Liver (tissue), 3 donors: ENCODE results near the gene NBEAL1.
A peak's percentile ranks its signal among the peaks of the same experiment; 100 is the strongest.

Source experiments
- CTCF ChIP-seq: fragments of 150-350 bp; IDR thresholded peaks from 2 replicates; pipeline ENCODE4 v1.5.1; 2017; ENCODE audit warnings: improper control_type of control experiment, low read depth, low read length; ENCODE audit not compliant: missing input control
- EGR1 ChIP-seq, 2 donors: IDR thresholded peaks; 2 replicates each; pipeline ENCODE4 v1.6.1; 2016 to 2018; ENCODE audit warnings: antibody characterized with exemption in 2 of 2, low read depth in 2 of 2
- FOXA1 ChIP-seq: IDR thresholded peaks from 2 replicates; pipeline ENCODE4 v1.6.1; 2016; ENCODE audit warnings: antibody characterized with exemption
- MAX ChIP-seq: IDR thresholded peaks from 2 replicates; pipeline ENCODE4 v1.6.1; 2016; ENCODE audit warnings: antibody characterized with exemption
- RAD21 ChIP-seq, 2 donors: IDR thresholded peaks; 2 replicates each; pipeline ENCODE4 v1.6.1; 2016; ENCODE audit warnings: antibody characterized with exemption in 2 of 2, mild to moderate bottlenecking in 2 of 2
- RXRA ChIP-seq, 2 donors: IDR thresholded peaks; 2 replicates each; pipeline ENCODE4 v1.6.1; 2017 to 2018; ENCODE audit warnings: antibody characterized with exemption in 2 of 2, mild to moderate bottlenecking in 1 of 2
- TAF1 ChIP-seq: conservative IDR thresholded peaks from 2 replicates; pipeline ENCODE4 v1.6.1; 2016; ENCODE audit warnings: antibody characterized with exemption, mild to moderate bottlenecking
- YY1 ChIP-seq: IDR thresholded peaks from 2 replicates; pipeline ENCODE4 v1.6.1; 2016; ENCODE audit warnings: antibody characterized with exemption, mild to moderate bottlenecking
- TF ChIP-seq, protein P1 (sequence below): IDR thresholded peaks from 2 replicates; pipeline ENCODE4 v1.6.1; 2016; ENCODE audit warnings: antibody characterized with exemption, mild to moderate bottlenecking
- donor health status: healthy.
- donor health status: healthy.

DNA sequence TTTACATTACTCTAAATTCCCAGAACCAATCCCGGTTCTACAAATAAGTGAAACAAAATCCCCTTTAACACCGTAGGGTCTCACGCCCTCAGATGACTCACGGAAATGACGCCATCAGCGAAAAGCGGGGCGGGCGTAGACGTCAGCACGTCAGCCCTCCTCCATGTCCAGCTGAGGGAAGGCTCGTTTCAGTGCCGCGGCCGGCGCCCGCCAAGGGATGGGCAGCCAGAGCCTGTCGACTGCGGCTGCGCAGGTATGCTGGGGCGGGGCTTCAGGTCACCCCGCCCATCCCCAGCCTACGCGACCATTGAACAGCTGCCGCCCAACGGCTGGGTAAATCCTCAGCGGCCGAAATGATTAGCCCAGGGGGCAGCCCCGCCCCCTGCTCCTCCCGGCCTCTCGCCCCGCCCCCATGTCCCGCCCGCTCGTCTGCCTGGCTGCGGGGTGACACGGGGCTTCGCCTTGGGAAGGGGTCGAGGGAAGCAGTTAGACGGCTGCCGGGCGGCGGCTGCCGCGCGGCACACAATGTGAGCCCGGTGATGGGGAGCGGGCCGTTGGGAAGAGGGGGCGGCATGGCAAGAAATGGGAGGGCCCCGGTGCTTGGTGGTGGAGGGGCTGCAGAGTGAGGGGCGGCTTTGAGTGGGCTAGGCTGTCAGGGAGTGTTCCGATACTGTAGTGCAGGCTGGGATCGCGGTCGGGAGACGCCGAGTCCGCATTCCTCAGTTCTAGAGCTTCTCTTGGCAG, at the start of gene NBEAL1:
- TF ChIP-seq CTCF = no peak
- peak; percentile 48 for TF ChIP-seq MAX
- TF ChIP-seq, protein P1, sequence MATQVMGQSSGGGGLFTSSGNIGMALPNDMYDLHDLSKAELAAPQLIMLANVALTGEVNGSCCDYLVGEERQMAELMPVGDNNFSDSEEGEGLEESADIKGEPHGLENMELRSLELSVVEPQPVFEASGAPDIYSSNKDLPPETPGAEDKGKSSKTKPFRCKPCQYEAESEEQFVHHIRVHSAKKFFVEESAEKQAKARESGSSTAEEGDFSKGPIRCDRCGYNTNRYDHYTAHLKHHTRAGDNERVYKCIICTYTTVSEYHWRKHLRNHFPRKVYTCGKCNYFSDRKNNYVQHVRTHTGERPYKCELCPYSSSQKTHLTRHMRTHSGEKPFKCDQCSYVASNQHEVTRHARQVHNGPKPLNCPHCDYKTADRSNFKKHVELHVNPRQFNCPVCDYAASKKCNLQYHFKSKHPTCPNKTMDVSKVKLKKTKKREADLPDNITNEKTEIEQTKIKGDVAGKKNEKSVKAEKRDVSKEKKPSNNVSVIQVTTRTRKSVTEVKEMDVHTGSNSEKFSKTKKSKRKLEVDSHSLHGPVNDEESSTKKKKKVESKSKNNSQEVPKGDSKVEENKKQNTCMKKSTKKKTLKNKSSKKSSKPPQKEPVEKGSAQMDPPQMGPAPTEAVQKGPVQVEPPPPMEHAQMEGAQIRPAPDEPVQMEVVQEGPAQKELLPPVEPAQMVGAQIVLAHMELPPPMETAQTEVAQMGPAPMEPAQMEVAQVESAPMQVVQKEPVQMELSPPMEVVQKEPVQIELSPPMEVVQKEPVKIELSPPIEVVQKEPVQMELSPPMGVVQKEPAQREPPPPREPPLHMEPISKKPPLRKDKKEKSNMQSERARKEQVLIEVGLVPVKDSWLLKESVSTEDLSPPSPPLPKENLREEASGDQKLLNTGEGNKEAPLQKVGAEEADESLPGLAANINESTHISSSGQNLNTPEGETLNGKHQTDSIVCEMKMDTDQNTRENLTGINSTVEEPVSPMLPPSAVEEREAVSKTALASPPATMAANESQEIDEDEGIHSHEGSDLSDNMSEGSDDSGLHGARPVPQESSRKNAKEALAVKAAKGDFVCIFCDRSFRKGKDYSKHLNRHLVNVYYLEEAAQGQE = peak; percentile 88
- peak; percentile 93 for TF ChIP-seq YY1
- peak; percentile 53 to 78 for TF ChIP-seq RXRA (IDR thresholded peaks at IDR 0.05)
- no peak for TF ChIP-seq FOXA1
- TF ChIP-seq RAD21 (IDR thresholded peaks at IDR 0.05) = peak in 1 of 2 donors; percentile 21
- peak; percentile 59 for TF ChIP-seq TAF1
- peak in 1 of 2 donors; percentile 58 for TF ChIP-seq EGR1 (IDR thresholded peaks at IDR 0.05; ENCODE audit: low read depth in 2 of 2)
